ENCODE results near the gene TNFRSF1A.
A peak's percentile ranks its signal among the peaks of the same experiment; 100 is the strongest.

TNFRSF1A gene

DNA sequence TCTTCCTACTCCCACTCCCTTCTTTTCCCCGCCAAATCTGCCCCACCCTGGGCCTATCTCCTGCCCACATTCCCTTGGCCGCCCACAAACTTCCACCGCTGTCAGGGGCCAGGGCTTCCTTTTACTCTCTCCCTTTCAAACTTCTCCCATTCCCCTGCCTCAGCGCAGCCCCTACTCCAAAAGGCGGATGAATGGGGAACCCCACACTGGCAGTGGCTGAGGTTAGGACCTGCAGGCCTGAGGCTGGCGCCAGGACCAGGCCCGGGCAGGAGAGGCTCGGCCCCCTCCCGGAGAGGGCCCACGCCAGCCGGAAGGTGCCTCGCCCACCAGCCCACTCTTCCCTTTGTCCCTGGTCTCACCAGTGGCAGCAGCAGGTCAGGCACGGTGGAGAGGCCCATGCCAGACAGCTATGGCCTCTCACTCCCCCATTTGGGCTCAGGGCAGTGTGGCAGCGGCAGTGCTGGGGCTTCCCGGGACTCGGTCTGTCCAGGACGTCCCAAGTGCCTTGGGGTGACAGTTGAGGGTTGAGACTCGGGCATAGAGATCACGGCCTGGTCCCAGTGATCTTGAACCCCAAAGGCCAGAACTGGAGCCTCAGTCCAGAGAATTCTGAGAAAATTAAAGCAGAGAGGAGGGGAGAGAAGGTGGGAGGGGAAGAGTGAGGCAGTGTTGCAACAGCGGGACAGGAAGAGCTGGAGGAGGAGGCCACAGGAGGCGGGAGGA is at the start of gene TNFRSF1A:
Gene TNFRSF1A, minus strand, starts transcription at position 660 of the 723 bp plus-strand sequence. Its CDS starts 262 bp downstream, at position 398.
- DNase-seq (ENCODE audit: low spot score): peak; percentile 15

- no peak for DNase-seq (ENCODE audit: low spot score)
Observed at GRCh38 chr12:6391013-6391412, 49.1 kb upstream of the TNFRSF1A start.

DNA sequence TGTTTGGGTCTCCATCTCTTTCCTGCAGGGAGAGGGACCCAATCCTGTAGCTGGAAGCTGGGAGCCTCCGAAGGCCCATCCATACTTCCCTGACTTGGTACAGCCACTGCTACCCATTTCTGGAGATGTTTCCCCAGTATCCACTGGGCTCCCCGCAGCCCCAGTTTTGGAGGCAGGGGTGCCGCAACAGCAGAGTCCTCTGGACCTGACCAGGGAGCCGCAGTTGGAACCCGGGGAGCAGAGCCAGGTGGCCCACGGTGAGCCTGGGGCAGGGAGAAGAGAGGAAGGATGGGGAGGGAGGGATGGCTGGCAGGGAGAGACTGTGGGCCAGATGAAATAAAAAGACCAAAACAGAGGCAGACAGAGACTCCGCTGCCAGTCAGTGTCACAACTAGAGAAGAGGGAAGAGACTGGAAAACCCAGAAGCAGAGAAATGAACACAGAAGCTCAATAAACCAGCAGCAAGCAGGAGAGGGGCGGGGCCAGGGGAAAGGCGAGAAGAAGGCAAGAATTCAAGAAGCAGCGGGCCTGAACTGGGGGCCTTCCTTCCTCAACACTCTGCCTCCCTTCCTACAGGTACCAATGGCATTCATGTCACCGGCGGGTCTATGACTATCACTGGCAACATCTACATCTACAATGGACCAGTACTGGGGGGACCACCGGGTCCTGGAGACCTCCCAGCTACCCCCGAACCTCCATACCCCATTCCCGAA is 48.4 kb upstream of the TNFRSF1A start:
- DNase-seq (ENCODE audit: low spot score): no peak

DNA sequence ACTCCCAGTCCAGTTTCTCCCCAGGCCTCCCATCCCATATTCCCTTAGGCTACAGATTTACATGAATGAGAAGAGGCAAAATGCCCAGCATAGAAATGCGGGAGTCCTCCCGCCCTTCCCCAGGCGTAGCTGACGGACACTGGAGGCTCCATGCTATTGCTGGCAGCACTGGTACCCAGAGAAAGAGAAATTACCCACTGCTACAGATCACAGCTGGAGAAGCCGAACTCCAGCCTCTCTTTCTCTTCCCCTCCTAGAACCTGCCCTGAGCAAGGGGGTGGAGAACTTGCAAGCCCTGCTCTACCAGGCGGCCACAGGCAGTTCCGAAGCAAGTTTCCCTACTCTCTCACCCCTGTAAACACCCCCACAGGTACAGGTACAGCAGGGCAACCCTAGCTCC is 45.7 kb upstream of the TNFRSF1A start:
- no peak for DNase-seq (ENCODE audit: low spot score)

DNA sequence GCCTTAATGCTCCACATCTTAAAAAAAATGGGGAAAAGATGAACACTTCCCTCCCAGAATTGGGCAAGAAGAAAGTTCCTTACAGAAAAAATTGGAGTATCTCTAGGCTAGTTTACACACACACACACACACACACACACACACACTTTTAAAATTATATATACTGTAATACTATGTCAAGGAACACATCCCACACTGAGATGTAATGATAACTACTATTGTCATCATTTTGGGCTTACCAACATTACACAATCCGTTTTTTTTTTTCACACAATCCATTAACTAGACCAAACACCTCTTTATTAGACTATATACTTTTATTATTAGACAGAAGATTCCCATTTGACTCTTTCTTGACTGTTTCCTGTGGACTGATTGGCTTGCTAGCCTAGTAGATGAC is 44.6 kb upstream of the TNFRSF1A start:
- no peak for DNase-seq (ENCODE audit: low spot score)

GRCh38 chr12:6386038-6386437 is 44.2 kb upstream of the TNFRSF1A start:
- DNase-seq (ENCODE audit: low spot score): no peak

GRCh38 chr12:6384499-6385436 is 42.9 kb upstream of the TNFRSF1A start:
- DNase-seq (ENCODE audit: low spot score): no peak

GRCh38 chr12:6383572-6384498 is 42.0 kb upstream of the TNFRSF1A start, which contains the start of gene LTBR:
Gene LTBR, plus strand, starts transcription at chr12:6384162. Its CDS starts 197 bp downstream, at chr12:6384359.
- DNase-seq (ENCODE audit: low spot score): no peak

DNA sequence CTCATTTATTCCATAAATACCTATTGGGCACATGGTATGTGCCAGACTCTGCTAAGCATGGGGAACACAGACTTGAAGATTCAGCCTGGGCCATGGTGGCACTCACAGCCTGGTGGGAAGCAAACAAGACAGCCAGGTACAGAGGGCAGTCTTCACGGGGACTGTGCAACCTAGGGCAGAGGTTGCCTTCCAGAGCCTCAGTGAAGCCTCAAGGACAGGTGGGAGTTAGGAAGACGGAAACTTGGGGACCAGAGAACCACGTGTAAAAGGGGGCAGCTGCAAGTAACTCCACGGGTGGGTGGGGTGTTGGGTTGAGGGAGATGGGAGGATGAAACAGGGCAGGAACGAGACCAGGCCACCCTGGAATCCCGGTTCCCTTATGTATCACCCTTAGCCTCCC is 41.1 kb upstream of the TNFRSF1A start:
- DNase-seq (ENCODE audit: low spot score): no peak

DNA sequence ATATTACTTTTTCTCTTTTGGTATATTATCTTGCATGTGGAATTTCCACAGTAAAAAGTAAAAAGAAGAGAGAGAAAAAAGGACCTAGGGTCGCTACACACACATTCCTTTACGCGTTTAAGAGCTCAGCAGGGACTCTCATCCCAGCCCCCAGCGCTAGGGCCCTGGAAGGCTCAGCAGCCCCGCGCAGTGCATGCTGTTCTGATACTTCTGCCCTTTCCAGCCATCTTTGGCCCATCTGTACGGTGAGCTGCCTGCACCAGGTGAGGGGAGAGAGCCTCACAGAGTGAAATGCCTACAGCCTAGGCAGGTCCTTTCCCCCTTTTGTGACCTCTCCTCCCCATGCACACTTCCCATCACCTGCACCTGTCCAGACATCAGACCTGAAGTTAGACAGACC is 40.5 kb upstream of the TNFRSF1A start:
- no peak for DNase-seq (ENCODE audit: low spot score)

- DNase-seq (ENCODE audit: low spot score): no peak
Observed at GRCh38 chr12:6380141-6381121, 38.6 kb upstream of the TNFRSF1A start.

- DNase-seq (ENCODE audit: low spot score): no peak
Observed at GRCh38 chr12:6378709-6379472, 37.0 kb upstream of the TNFRSF1A start.

GRCh38 chr12:6377667-6377994 is 35.8 kb upstream of the TNFRSF1A start:
- DNase-seq (ENCODE audit: low spot score): no peak

GRCh38 chr12:6376870-6377666 is 35.2 kb upstream of the TNFRSF1A start:
- DNase-seq (ENCODE audit: low spot score): no peak

- no peak for DNase-seq (ENCODE audit: low spot score)
Observed at GRCh38 chr12:6376079-6376869, 34.4 kb upstream of the TNFRSF1A start.

- no peak for DNase-seq (ENCODE audit: low spot score)
Observed at GRCh38 chr12:6375269-6376078, 33.6 kb upstream of the TNFRSF1A start, which contains the start of gene SCNN1A. Gene SCNN1A, minus strand, starts transcription at chr12:6375563. Its CDS starts 780 bp downstream, at chr12:6374783.

DNA sequence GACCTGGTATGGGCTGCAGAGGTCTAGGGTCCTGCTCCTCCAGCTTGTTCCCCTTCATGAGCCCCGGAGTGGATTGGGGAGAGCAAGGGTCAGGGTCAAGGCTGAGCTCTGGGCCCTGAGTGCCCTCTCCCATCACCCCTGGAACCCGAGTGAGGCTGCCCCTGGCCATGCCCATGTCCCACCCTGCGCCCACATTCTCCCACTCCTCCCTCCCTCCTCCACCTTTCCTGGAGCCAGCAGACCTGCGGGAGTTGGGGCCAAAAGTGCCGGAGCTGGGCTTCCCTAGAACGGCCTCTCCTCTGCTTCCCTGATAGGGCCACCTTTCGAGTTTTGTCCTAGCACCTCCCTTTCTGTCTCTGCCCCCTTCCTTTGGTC is 32.9 kb upstream of the TNFRSF1A start:
- no peak for DNase-seq (ENCODE audit: low spot score)
